ENCODE data around the gene PHACTR3. TPM values are rescaled to one million over a fixed set of nuclear protein-coding genes. Genes with fewer than 3 reads are reported as not detected.

PHACTR3 gene
- total RNA-seq, 2 donors from 2014 or later: 0.13 TPM; not detected in 1

DNA sequence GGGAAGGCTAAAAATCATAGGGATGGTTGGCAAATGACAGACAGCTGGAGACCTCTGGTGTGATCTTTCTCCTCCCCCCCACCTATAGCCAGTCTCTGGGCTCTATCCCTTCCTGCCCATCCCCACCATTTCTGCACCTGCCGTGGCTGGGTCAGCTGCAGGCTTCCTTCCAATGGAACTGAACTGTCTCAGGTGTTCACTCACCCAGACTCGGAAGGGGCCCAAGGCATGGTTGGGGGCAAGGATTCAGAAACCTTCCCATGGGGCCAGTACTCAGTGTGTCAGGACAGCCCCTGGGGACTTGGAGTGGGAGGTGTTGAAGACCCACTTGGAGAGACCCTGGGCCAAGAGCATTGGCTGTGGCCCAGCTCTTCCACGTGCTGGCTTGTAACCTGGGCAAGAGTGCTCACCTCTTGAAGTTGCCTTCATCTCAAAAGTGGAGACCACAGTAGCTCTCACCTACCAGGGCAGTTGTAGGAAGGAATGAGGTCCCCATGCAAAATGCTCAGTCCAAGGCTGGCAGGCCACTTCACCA, 1.7 kb upstream of the PHACTR3 start:
- DNase-seq: no peak
- H3K27ac Mint-ChIP-seq: no peak overlapping the region
- Histone ChIP-seq H3K9ac (ENCODE audit: extremely low read depth, low read length, poor library complexity, severe bottlenecking) (no peak overlapping the region), H3K9me3 (ENCODE audit: control insufficient read depth, low read length) (no peaks in the 10 kb centered on the region), H3K36me3 (ENCODE audit: control insufficient read depth, insufficient read depth, low read length) (no peaks in the 10 kb centered on the region), H3K27me3 (ENCODE audit: control insufficient read depth, insufficient read depth, low read length, poor library complexity, severe bottlenecking) (peaks cover 78% of the 10 kb centered on the region), H3K27ac (ENCODE audit: low read depth, low read length) (no peak overlapping the region), H3K4me3 (ENCODE audit: low read length) (no peak overlapping the region), H3K4me1 (ENCODE audit: control insufficient read depth, insufficient read depth, low read length) (no peaks in the 10 kb centered on the region)
- WGBS, 2 experiments (ENCODE audit: insufficient coverage in 1 of 2, insufficient read length in 1 of 2): 73 to 100% methylated on average over 1 to 3 of the region's 3 CpGs
- H3K4me3 Mint-ChIP-seq: no peak overlapping the region
- peaks cover 87% of the 10 kb centered on the region for H3K27me3 Mint-ChIP-seq (ENCODE audit: insufficient read depth)
- no peaks in the 10 kb centered on the region for H3K4me1 Mint-ChIP-seq
- no peaks in the 10 kb centered on the region for H3K36me3 Mint-ChIP-seq (ENCODE audit: low read depth)
- TF ChIP-seq, protein P1, sequence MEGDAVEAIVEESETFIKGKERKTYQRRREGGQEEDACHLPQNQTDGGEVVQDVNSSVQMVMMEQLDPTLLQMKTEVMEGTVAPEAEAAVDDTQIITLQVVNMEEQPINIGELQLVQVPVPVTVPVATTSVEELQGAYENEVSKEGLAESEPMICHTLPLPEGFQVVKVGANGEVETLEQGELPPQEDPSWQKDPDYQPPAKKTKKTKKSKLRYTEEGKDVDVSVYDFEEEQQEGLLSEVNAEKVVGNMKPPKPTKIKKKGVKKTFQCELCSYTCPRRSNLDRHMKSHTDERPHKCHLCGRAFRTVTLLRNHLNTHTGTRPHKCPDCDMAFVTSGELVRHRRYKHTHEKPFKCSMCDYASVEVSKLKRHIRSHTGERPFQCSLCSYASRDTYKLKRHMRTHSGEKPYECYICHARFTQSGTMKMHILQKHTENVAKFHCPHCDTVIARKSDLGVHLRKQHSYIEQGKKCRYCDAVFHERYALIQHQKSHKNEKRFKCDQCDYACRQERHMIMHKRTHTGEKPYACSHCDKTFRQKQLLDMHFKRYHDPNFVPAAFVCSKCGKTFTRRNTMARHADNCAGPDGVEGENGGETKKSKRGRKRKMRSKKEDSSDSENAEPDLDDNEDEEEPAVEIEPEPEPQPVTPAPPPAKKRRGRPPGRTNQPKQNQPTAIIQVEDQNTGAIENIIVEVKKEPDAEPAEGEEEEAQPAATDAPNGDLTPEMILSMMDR (conservative IDR thresholded peaks at IDR 0.05): no peak
- H3K9me3 Mint-ChIP-seq: no peaks in the 10 kb centered on the region

DNA sequence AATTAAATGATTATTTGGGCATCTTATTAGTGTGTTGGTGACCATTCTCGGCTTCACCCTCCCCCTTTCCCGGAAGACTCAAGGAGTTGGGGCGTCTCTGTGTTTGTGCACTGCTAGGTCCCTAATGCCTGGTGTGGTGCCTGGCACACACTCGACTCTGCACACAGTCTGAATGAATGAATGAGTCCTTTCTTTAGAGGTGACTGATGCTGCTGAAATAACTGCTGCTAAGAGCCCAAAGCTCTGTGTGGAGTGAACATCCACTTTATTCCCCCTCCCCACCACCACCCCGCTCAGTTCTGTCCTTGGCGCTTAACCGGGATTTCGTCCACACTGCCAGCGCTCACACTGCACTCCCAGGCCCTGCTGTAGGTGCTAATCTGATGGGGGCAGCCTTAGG, 1.2 kb upstream of the PHACTR3 start:
- Histone ChIP-seq H3K4me1 (ENCODE audit: control insufficient read depth, insufficient read depth, low read length) (no peaks in the 10 kb centered on the region), H3K9ac (ENCODE audit: extremely low read depth, low read length, poor library complexity, severe bottlenecking) (no peak overlapping the region), H3K4me3 (ENCODE audit: low read length) (no peak overlapping the region), H3K36me3 (ENCODE audit: control insufficient read depth, insufficient read depth, low read length) (no peaks in the 10 kb centered on the region), H3K27me3 (ENCODE audit: control insufficient read depth, insufficient read depth, low read length, poor library complexity, severe bottlenecking) (peaks cover 84% of the 10 kb centered on the region), H3K9me3 (ENCODE audit: control insufficient read depth, low read length) (no peaks in the 10 kb centered on the region), H3K27ac (ENCODE audit: low read depth, low read length) (no peak overlapping the region)
- H3K27ac Mint-ChIP-seq: no peak overlapping the region
- TF ChIP-seq, protein P1 (conservative IDR thresholded peaks at IDR 0.05): no peak
- no peaks in the 10 kb centered on the region for H3K36me3 Mint-ChIP-seq (ENCODE audit: low read depth)
- H3K4me3 Mint-ChIP-seq: no peak overlapping the region
- H3K27me3 Mint-ChIP-seq (ENCODE audit: insufficient read depth): peaks cover 93% of the 10 kb centered on the region
- DNase-seq: no peak
- H3K9me3 Mint-ChIP-seq: no peaks in the 10 kb centered on the region
- H3K4me1 Mint-ChIP-seq: no peaks in the 10 kb centered on the region
- WGBS, 2 experiments (ENCODE audit: insufficient coverage in 1 of 2, insufficient read length in 1 of 2): 84% methylated on average over 9 of the region's 9 CpGs; no CpG with 5 or more reads in 1 of the 2 experiments

DNA sequence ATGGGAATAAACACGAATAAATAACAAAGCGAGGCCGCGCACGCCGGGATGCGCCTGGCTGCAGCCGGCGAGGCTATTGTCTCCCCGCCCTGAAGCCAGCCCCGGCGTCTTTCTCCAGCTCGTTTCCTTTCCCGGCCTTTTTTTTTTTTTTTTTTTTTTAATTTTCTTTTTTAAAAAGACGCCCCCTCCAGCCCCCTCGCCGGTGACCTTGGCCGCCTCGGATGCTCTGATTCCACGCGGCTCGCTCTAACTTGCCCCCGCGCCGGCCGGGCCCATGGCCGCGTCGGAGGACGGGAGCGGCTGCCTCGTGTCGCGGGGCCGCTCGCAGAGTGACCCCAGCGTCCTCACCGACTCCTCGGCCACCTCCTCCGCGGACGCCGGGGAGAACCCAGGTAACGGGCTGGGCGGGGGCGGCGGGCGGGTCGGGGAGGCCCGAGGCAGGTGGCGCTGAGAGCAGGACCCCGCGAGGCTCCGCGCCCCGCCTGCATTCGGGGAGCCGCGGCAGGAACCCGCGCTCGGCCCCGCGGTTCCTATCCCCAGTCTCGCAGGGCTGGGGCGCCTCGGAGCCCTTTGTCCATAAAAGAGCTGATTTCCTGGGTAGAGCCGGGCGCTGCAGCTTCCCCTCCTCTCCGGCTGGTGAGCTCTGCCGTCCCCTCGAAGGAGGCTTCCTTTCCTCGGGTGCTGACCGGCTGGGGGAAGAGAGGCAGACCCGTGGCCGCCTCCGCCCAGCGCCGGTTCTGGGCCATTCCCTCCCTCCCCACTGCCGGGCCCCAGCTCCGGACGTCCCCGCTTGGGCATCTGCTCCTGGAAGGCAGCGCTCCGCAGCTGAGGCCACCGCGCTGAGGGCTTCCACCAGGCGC, 631 bp downstream of the PHACTR3 start:
- no peaks in the 10 kb centered on the region for H3K36me3 ChIP-seq (ENCODE audit: control insufficient read depth, insufficient read depth, low read length)
- 27 to 35% methylated on average over 18 to 88 of the region's 88 CpGs for WGBS, 2 experiments (ENCODE audit: insufficient coverage in 1 of 2, insufficient read length in 1 of 2)
- TF ChIP-seq, protein P1 (conservative IDR thresholded peaks at IDR 0.05): peak; percentile 14
- no peaks in the 10 kb centered on the region for H3K9me3 Mint-ChIP-seq
- H3K4me3 Mint-ChIP-seq: peak overlapping the region; percentile 23
- DNase-seq: peak; percentile 77
- H3K36me3 Mint-ChIP-seq (ENCODE audit: low read depth): no peaks in the 10 kb centered on the region
- no peak overlapping the region for H3K27ac Mint-ChIP-seq
- H3K9me3 ChIP-seq (ENCODE audit: control insufficient read depth, low read length): no peaks in the 10 kb centered on the region
- peaks cover 87% of the 10 kb centered on the region for H3K27me3 ChIP-seq (ENCODE audit: control insufficient read depth, insufficient read depth, low read length, poor library complexity, severe bottlenecking)
- no peaks in the 10 kb centered on the region for H3K4me1 Mint-ChIP-seq
- H3K4me1 ChIP-seq (ENCODE audit: control insufficient read depth, insufficient read depth, low read length): no peaks in the 10 kb centered on the region
- peaks cover 96% of the 10 kb centered on the region for H3K27me3 Mint-ChIP-seq (ENCODE audit: insufficient read depth)
- no peak overlapping the region for H3K9ac ChIP-seq (ENCODE audit: extremely low read depth, low read length, poor library complexity, severe bottlenecking)
- no peak overlapping the region for H3K4me3 ChIP-seq (ENCODE audit: low read length)
- peak overlapping the region; percentile 88 for H3K27ac ChIP-seq (ENCODE audit: low read depth, low read length)
